ENCODE measurements around the gene DCX.

GRCh38 chrX:111302284-111302683, 109.7 kb downstream of the DCX start:
- TF ChIP-seq CTCF (conservative IDR thresholded peaks at IDR 0.05 in 1 of 2, IDR thresholded peaks at IDR 0.05 in 1 of 2; ENCODE audit: low read depth in 1 of 2, low read length in 2 of 2) (no peak), EZH2 (IDR thresholded peaks at IDR 0.05; ENCODE audit: low read length, missing control alignments) (no peak)
